ENCODE measurements around the gene MUC6. TPM values are rescaled to one million over a fixed set of nuclear protein-coding genes. Genes with fewer than 3 reads are reported as not detected.

MUC6 gene
- total and polyA plus RNA-seq, 12 donors: 0.01 to 0.07 TPM; not detected in 10

DNA sequence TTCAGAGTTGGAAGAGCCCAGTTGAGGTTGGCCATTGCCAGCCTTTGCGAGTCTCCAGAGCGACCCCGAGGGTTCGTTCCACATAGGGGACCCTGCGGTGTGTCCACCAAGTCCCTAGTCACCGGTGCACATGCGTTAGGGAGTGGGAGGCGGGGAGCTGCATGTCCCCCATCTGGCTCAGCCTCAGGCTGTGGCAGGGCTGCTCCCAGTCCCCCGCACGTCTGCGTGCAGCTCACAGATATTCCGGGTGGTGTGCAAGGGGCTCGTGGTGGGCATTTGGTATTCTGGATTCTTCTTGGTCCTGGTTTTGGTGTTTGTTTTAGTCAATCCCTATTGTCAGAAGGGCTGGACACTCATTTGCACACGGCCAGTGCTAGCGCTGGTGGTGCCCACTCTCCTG is 48.8 kb downstream of the MUC6 start:
- Histone ChIP-seq H3K4me3 (no peak overlapping the region), H3K27me3 (no peaks in the 10 kb centered on the region), H3K4me1 (peaks cover 0 to 10% (median 0%) of the 10 kb centered on the region in 9 donors), H3K9me3 (no peaks in the 10 kb centered on the region), H3K27ac (no peak overlapping the region), H3K36me3 (peaks cover 0 to 94% (median 43%) of the 10 kb centered on the region in 9 donors)
- TF ChIP-seq, protein P1, sequence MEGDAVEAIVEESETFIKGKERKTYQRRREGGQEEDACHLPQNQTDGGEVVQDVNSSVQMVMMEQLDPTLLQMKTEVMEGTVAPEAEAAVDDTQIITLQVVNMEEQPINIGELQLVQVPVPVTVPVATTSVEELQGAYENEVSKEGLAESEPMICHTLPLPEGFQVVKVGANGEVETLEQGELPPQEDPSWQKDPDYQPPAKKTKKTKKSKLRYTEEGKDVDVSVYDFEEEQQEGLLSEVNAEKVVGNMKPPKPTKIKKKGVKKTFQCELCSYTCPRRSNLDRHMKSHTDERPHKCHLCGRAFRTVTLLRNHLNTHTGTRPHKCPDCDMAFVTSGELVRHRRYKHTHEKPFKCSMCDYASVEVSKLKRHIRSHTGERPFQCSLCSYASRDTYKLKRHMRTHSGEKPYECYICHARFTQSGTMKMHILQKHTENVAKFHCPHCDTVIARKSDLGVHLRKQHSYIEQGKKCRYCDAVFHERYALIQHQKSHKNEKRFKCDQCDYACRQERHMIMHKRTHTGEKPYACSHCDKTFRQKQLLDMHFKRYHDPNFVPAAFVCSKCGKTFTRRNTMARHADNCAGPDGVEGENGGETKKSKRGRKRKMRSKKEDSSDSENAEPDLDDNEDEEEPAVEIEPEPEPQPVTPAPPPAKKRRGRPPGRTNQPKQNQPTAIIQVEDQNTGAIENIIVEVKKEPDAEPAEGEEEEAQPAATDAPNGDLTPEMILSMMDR (IDR thresholded peaks at IDR 0.05): no peak
- DNase-seq (no peak), ATAC-seq (no peak)
- intact Hi-C loops (cut with DNase I): no loop called here
- 97% methylated on average over 15 of the region's 15 CpGs for WGBS, 2 donors

DNA sequence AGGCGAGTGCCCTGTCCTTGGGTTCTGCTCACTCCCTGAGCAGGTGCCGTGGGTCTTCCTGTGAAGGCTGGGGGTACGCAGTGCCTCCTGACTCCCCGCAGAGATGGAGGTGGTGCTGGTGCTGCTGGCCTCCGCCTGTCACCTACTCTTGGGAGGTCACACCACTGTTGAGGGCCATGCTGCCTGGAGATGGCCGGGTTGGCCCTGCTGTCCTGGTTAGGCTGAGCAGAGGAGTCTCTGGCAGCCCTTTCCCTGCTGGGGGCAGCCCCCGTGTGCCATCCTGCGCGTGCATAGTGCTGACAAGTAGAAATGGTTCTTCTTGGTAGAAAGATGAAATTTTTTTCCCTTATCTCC is 49.6 kb downstream of the MUC6 start:
- peak in 1 of 8 donors; percentile 17 for ATAC-seq
- WGBS, 2 donors: 94 to 96% methylated on average over 9 of the region's 9 CpGs
- intact Hi-C loops (cut with DNase I): no loop called here
- H3K4me1 ChIP-seq: peaks cover 0 to 10% (median 0%) of the 10 kb centered on the region in 9 donors
- H3K27ac ChIP-seq: no peak overlapping the region
- no peaks in the 10 kb centered on the region for H3K9me3 ChIP-seq
- H3K4me3 ChIP-seq: no peak overlapping the region
- DNase-seq: no peak
- peaks cover 0 to 94% (median 41%) of the 10 kb centered on the region in 9 donors for H3K36me3 ChIP-seq
- TF ChIP-seq, protein P1 (IDR thresholded peaks at IDR 0.05): no peak
- no peaks in the 10 kb centered on the region for H3K27me3 ChIP-seq

DNA sequence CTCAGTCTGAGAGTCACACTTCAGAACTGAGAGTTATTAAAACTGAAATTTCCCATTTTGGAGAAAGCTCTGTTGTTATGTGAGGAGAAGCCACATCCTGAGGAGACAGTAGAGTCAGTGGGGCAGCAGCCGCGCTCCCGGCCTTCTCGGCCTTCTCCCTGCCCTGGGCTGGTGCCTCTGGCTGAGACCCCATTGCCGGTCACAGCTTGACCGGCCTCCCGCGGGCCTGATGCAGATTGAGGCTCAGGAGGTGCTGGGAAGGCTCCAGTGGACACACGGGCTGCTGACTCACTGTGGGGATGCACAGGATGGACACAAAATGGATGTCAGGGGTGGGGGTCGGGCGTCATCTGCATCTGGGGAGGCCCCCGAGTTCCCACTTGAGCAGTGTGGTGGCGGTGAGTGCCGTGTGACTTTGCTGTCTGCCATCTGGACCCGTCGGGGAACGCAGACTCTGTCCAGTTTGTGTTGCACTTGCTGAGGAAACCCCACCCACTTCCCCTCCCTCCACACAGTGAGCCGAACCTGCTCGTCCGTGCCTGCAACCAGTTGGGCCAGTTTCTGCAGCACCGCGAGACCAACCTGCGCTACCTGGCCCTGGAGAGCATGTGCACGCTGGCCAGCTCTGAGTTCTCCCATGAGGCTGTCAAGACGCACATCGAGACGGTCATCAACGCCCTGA is 50.1 kb downstream of the MUC6 start:
- Histone ChIP-seq H3K36me3 (peaks cover 0 to 96% (median 41%) of the 10 kb centered on the region in 9 donors), H3K9me3 (no peaks in the 10 kb centered on the region), H3K4me1 (peaks cover 0 to 11% (median 0%) of the 10 kb centered on the region in 9 donors), H3K27ac (no peak overlapping the region), H3K27me3 (no peaks in the 10 kb centered on the region), H3K4me3 (no peak overlapping the region)
- DNase-seq (no peak), ATAC-seq (peak in 3 of 8 donors; percentile 20 to 39 (median 30))
- 76 to 83% methylated on average over 28 of the region's 28 CpGs for WGBS, 2 donors
- intact Hi-C loops (cut with DNase I): no loop called here
- TF ChIP-seq, protein P1 (IDR thresholded peaks at IDR 0.05): no peak

DNA sequence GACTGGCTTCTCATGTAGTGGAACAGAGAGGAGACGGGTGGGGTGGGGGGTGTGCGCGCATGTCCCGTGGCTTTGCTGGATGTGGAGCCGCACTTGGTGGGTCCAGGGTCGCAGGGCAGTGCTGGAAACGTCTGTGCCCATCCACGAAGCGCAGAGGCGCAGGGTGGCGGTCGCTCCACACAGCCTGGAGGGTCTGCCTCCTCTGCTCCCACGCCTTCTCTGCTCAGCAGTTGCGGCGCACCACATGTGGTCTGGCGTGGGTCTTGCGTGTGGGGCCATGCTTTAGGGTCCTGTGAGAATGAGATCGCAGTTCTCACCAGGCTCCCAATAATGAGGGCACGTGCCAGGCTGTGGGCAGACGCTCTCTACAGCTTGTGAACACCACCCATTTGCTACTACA is 50.7 kb downstream of the MUC6 start:
- ATAC-seq: no peak
- WGBS, 2 donors: 97% methylated on average over 20 of the region's 20 CpGs
- no peak overlapping the region for H3K27ac ChIP-seq
- peaks cover 0 to 97% (median 41%) of the 10 kb centered on the region in 9 donors for H3K36me3 ChIP-seq
- TF ChIP-seq, protein P1 (IDR thresholded peaks at IDR 0.05): no peak
- H3K4me3 ChIP-seq: no peak overlapping the region
- no peak for DNase-seq
- no peaks in the 10 kb centered on the region for H3K27me3 ChIP-seq
- no peaks in the 10 kb centered on the region for H3K9me3 ChIP-seq
- intact Hi-C loops (cut with DNase I): no loop called here
- peaks cover 0 to 17% (median 0%) of the 10 kb centered on the region in 9 donors for H3K4me1 ChIP-seq

Data from heart right ventricle (tissue), 16 donors.